ENCODE measurements around the gene TRIM71. TPM values are rescaled to one million over a fixed set of nuclear protein-coding genes. Genes with fewer than 3 reads are reported as not detected.
"Not testable (repeated sequence)": the region's sequence is repeated elsewhere in the genome, so short reads cannot be mapped to it uniquely, and the experiment has no call there.

Gene TRIM71
- total and polyA plus RNA-seq, 3 experiments from 2014 or later = 0.02 to 0.07 TPM; not detected in 1

DNA sequence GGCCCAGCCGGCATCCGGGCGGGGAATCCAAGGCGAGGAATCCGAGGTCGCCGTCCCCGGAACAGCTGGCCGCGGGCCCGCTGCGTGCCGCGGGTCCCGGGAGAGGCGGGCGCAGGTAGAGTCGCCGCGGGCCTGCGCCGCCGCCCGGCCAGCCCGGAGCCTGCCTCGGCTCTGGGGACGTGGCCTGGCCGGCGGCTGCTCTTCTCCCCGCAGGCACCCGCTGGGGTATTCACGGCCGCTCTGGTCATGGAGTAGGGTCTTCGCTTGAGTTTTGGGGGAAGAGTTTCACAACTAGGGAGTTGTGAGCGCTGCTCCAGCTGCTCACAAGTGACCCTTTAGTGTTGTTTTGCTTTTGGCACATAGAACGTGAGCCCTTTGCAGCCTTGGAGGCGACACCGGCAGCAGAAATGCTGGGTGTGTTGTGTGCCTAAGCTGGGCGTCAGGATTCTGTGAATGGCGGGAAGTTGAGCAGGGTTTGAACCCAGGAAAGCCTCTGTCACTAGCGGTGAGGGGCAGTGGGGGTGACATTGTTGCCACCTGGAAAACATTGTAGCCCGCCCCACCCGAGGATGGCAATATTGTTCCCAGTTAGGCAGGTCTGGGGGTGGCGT, 4.0 kb downstream of the TRIM71 start:
- POLR2A ChIA-PET = no interaction called here
- Mint-ChIP-seq H3K4me3 (no peak overlapping the region), H3K36me3 (no peaks in the 10 kb centered on the region), H3K9me3 (no peaks in the 10 kb centered on the region), H3K4me1 (peaks cover 7 to 20% (median 14%) of the 10 kb centered on the region in 3 donors), H3K27me3 (peaks cover 23 to 37% of the 10 kb centered on the region in 2 donors), H3K27ac (no peak overlapping the region)
- no peak overlapping the region for H3K4me3 ChIP-seq (ENCODE audit: low read length)
- CTCF ChIA-PET = no interaction called here
- H3K9me3 ChIP-seq (ENCODE audit: low read length) = no peaks in the 10 kb centered on the region
- H3K27ac ChIP-seq (ENCODE audit: low read depth, low read length) = no peak overlapping the region
- peaks cover 6% of the 10 kb centered on the region for H3K27me3 ChIP-seq (ENCODE audit: insufficient read depth, low read length, poor library complexity, severe bottlenecking)
- DNase-seq = no peak
- no peaks in the 10 kb centered on the region for H3K36me3 ChIP-seq (ENCODE audit: insufficient read depth, low read length)
- H3K4me1 ChIP-seq (ENCODE audit: insufficient read depth, low read length) = no peaks in the 10 kb centered on the region

DNA sequence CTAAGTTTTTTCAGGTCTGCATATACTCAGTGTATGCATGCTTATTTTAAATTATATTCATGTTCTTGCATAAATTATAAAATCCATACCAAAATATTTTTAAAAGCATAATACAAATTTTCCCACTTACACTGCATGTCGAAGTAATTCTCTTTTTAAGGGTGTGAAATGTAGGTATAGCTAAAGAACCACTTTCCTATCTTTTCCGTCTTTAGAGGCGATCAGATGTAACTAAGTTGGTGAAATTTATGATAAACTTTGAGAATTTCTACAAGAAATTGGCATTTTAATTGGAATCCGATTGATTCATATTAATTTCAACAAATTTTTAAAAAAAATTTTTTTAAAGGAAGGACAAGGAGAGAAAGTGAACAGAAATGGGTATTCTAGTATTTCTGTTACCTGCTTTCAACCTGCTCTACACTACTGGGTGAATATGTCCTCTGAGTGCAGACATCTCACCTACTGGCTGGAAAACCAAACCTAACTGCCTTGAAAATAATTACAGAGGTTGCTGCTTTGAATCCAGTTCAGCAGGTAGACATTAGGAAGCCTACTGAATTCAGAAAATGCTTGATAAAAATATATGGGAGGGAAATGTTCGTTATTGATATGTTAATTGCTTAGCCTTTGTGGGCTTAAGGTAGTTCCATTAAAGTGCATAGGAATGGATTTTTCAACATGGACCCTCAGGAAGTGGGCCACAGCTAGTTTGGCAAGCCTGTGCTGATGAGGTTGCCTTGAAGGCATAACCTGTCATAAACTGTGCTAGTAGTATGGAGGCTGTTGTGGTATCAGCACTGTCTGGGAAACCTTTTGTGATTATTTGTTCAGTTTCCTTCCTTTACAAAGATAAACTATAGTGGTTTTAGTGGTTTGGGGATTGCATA, 5.1 kb downstream of the TRIM71 start:
- ChIA-PET CTCF (no interaction called here), POLR2A (interaction anchor here (0.6 kb wide), 1 partner anchor 1732 kb away, joined by 3 read pairs; no protein-coding TSS in a partner anchor)
- no peak for DNase-seq
- no peaks in the 10 kb centered on the region for H3K36me3 Mint-ChIP-seq
- Histone ChIP-seq H3K9me3 (ENCODE audit: low read length) (no peaks in the 10 kb centered on the region), H3K36me3 (ENCODE audit: insufficient read depth, low read length) (no peaks in the 10 kb centered on the region), H3K4me3 (ENCODE audit: low read length) (no peak overlapping the region), H3K4me1 (ENCODE audit: insufficient read depth, low read length) (no peaks in the 10 kb centered on the region), H3K27ac (ENCODE audit: low read depth, low read length) (no peak overlapping the region), H3K27me3 (ENCODE audit: insufficient read depth, low read length, poor library complexity, severe bottlenecking) (peaks cover 6% of the 10 kb centered on the region)
- no peaks in the 10 kb centered on the region for H3K9me3 Mint-ChIP-seq
- peaks cover 22 to 37% of the 10 kb centered on the region in 2 donors for H3K27me3 Mint-ChIP-seq
- peaks cover 7 to 12% (median 9%) of the 10 kb centered on the region in 3 donors for H3K4me1 Mint-ChIP-seq
- no peak overlapping the region for H3K4me3 Mint-ChIP-seq
- H3K27ac Mint-ChIP-seq = peak overlapping the region in 1 of 8 donors; percentile 36

DNA sequence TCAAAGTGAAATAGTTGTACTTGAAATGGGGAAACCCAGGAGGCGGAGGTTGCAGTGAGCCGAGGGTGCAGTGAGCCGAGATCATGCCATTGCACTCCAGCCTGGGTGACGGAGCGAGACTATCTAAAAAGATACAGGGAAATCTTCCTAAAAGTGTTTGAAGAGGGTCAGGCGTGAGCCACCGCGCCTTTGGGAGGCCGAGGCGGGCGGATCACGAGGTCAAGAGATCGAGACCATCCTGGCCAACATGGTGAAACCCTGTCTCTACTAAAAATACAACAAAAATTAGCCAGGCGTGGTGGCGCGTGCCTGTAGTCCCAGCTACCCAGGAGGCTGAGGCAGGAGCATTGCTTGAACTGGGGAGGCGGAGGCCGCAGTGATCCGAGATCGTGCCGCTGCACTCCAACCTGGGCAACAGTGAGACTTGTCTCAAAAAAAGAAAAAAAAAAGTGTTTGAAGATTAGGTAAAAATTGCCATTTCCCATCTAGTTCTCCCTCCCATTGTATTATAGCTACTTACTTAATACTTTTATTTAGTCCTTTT, 5.9 kb downstream of the TRIM71 start:
- H3K36me3 Mint-ChIP-seq; H3K4me3 ChIP-seq (ENCODE audit: low read length); H3K9me3 ChIP-seq (ENCODE audit: low read length); CTCF ChIA-PET; H3K4me3 Mint-ChIP-seq; H3K4me1 ChIP-seq (ENCODE audit: insufficient read depth, low read length); DNase-seq; H3K36me3 ChIP-seq (ENCODE audit: insufficient read depth, low read length); H3K9me3 Mint-ChIP-seq; H3K27ac ChIP-seq (ENCODE audit: low read depth, low read length); H3K4me1 Mint-ChIP-seq; H3K27ac Mint-ChIP-seq; H3K27me3 ChIP-seq (ENCODE audit: insufficient read depth, low read length, poor library complexity, severe bottlenecking): not testable (repeated sequence)
- peaks cover 22 to 40% of the 10 kb centered on the region in 2 donors for H3K27me3 Mint-ChIP-seq
- POLR2A ChIA-PET = interaction anchor here (0.6 kb wide), 1 partner anchor 1731 kb away, joined by 3 read pairs; no protein-coding TSS in a partner anchor

DNA sequence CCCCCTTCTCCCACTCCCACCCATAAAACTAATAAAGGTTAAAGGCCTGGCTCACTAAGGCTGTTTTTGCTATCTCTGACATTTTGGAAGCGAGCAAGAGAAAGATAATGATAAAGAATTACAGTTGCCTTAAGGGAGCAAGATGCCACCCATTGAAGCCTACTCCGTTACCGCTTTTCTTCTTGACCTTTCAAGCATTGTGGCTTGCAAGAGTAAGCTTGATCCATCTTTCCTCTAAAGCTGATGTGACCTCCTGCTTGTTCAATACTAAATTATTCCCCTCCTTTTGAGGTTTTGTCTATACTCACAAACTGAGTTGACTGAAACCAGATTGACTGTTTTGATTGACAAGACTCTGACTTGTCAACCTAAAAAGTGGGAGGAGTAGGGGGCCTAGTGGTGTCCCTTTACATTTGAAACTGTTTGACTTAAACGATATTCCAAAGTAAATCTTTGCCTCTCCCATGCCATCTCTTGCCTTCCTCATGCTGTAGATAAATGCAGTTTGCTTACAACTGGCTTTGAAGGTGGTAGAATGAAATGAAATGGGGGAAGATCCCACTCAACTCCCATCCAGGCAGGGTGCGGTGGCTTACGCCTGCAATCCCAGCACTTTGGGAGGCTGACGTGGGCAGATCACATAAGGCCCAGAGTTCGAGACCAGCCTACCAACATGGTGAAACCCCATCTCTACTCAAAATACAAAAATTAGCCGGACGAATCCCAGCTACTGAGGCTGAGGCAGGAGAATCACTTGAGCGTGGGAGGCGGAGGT, 8.0 kb downstream of the TRIM71 start:
- no peaks in the 10 kb centered on the region for H3K27me3 ChIP-seq (ENCODE audit: insufficient read depth, low read length, poor library complexity, severe bottlenecking)
- H3K27ac ChIP-seq (ENCODE audit: low read depth, low read length) = no peak overlapping the region
- Mint-ChIP-seq H3K9me3 (no peaks in the 10 kb centered on the region), H3K4me1 (no peaks in the 10 kb centered on the region), H3K27me3 (peaks cover 14 to 28% of the 10 kb centered on the region in 2 donors), H3K4me3 (no peak overlapping the region), H3K36me3 (no peaks in the 10 kb centered on the region), H3K27ac (no peak overlapping the region)
- no peaks in the 10 kb centered on the region for H3K4me1 ChIP-seq (ENCODE audit: insufficient read depth, low read length)
- H3K36me3 ChIP-seq (ENCODE audit: insufficient read depth, low read length) = no peaks in the 10 kb centered on the region
- ChIA-PET CTCF (no interaction called here), POLR2A (no interaction called here)
- H3K9me3 ChIP-seq (ENCODE audit: low read length) = no peaks in the 10 kb centered on the region
- DNase-seq = no peak
- no peak overlapping the region for H3K4me3 ChIP-seq (ENCODE audit: low read length)

DNA sequence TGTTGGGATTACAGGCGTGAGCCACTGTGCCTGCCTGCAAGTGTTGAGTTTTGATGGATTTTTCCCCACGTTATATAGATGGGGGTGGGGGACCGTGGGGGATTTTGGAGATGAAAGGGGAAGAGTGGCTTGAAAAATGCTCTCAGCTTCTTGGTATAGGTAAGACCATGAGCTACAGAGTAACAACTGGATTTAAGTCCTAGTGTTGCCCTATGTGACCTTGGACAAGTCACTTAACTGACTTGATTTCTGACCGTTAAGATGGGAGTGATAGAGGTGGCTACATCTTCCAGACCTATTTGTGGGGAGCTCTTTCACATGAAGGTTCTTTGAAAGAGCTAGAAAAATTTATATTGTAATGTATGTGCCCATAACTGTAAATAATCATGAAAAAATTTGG, 13.3 kb downstream of the TRIM71 start:
- Mint-ChIP-seq H3K36me3 (no peaks in the 10 kb centered on the region), H3K27ac (no peak overlapping the region), H3K27me3 (peaks cover 11 to 41% of the 10 kb centered on the region in 2 donors), H3K4me1 (no peaks in the 10 kb centered on the region), H3K4me3 (no peak overlapping the region), H3K9me3 (no peaks in the 10 kb centered on the region)
- no peak overlapping the region for H3K4me3 ChIP-seq (ENCODE audit: low read length)
- H3K4me1 ChIP-seq (ENCODE audit: insufficient read depth, low read length) = no peaks in the 10 kb centered on the region
- no peaks in the 10 kb centered on the region for H3K9me3 ChIP-seq (ENCODE audit: low read length)
- H3K27ac ChIP-seq (ENCODE audit: low read depth, low read length) = no peak overlapping the region
- H3K36me3 ChIP-seq (ENCODE audit: insufficient read depth, low read length) = no peaks in the 10 kb centered on the region
- CTCF ChIA-PET = no interaction called here
- POLR2A ChIA-PET = no interaction called here
- H3K27me3 ChIP-seq (ENCODE audit: insufficient read depth, low read length, poor library complexity, severe bottlenecking) = no peaks in the 10 kb centered on the region
- no peak for DNase-seq

DNA sequence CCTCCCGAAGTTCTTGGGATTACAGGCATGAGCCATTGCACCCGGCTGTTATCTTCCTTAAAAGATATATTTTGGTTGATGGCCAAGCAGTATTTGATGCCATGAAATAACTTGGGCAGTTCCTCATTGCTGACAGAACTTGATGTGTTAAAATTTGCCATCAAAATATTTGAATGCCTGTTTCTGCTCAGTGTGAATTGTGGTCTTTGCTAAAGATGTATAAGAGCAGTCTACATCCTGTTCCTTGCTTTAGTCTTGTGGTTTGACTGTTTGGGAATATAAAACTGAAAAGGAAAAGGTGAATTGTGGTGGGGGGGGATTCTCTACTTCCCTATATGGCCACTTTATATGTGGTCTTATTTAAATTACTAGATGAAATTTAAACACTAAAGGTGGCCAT, 14.0 kb downstream of the TRIM71 start:
- H3K9me3 ChIP-seq (ENCODE audit: low read length) = no peaks in the 10 kb centered on the region
- H3K4me3 ChIP-seq (ENCODE audit: low read length) = no peak overlapping the region
- Mint-ChIP-seq H3K4me1 (no peaks in the 10 kb centered on the region), H3K27ac (no peak overlapping the region), H3K4me3 (no peak overlapping the region), H3K9me3 (no peaks in the 10 kb centered on the region), H3K27me3 (peaks cover 11 to 43% of the 10 kb centered on the region in 2 donors), H3K36me3 (no peaks in the 10 kb centered on the region)
- H3K27me3 ChIP-seq (ENCODE audit: insufficient read depth, low read length, poor library complexity, severe bottlenecking) = no peaks in the 10 kb centered on the region
- CTCF ChIA-PET = no interaction called here
- H3K27ac ChIP-seq (ENCODE audit: low read depth, low read length) = no peak overlapping the region
- no peaks in the 10 kb centered on the region for H3K4me1 ChIP-seq (ENCODE audit: insufficient read depth, low read length)
- POLR2A ChIA-PET = no interaction called here
- no peaks in the 10 kb centered on the region for H3K36me3 ChIP-seq (ENCODE audit: insufficient read depth, low read length)
- DNase-seq = no peak

DNA sequence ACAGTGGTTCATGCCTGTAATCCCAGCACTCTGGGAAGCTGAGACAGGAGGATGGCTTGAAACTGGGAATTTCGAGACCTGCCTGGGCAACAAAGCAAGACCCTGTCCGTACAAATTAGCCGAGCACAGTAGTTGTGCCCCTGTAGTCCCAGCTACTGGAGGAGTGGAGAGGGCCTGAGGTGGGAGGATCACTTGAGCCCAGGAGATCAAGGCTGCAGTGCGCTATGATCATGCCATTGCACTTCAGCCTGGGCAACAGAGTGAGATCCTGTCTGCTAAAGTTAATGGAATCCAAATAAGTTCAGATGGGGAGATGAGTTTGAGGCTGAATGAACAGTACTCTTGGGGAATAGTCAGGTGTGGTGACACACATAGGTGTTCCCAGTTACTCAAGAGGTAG, 14.4 kb downstream of the TRIM71 start:
- Histone ChIP-seq H3K9me3 (ENCODE audit: low read length) (no peaks in the 10 kb centered on the region), H3K4me1 (ENCODE audit: insufficient read depth, low read length) (no peaks in the 10 kb centered on the region), H3K27me3 (ENCODE audit: insufficient read depth, low read length, poor library complexity, severe bottlenecking) (no peaks in the 10 kb centered on the region), H3K4me3 (ENCODE audit: low read length) (no peak overlapping the region), H3K36me3 (ENCODE audit: insufficient read depth, low read length) (no peaks in the 10 kb centered on the region), H3K27ac (ENCODE audit: low read depth, low read length) (no peak overlapping the region)
- no peak overlapping the region for H3K27ac Mint-ChIP-seq
- no peaks in the 10 kb centered on the region for H3K4me1 Mint-ChIP-seq
- CTCF ChIA-PET = no interaction called here
- H3K4me3 Mint-ChIP-seq = no peak overlapping the region
- H3K27me3 Mint-ChIP-seq = peaks cover 10 to 43% of the 10 kb centered on the region in 2 donors
- POLR2A ChIA-PET = no interaction called here
- no peaks in the 10 kb centered on the region for H3K9me3 Mint-ChIP-seq
- no peak for DNase-seq
- H3K36me3 Mint-ChIP-seq = no peaks in the 10 kb centered on the region

DNA sequence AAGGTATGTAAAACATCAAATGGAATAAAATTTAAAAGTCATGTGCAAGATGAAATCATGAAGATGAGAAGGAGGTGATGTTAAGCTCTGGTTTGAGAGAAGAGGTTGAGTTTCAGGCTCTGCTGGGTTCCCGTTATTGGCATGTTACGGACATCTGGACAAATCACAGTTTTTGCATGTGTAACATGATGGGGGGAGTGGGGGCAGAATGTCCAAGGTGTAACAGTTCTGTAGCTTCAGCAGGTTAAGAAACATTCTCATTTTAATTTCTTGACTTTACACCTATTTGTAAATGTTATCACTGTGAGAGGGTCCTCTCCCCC, 17.2 kb downstream of the TRIM71 start:
- Histone ChIP-seq H3K27ac (ENCODE audit: low read depth, low read length) (no peak overlapping the region), H3K36me3 (ENCODE audit: insufficient read depth, low read length) (no peaks in the 10 kb centered on the region), H3K9me3 (ENCODE audit: low read length) (no peaks in the 10 kb centered on the region), H3K4me1 (ENCODE audit: insufficient read depth, low read length) (no peaks in the 10 kb centered on the region), H3K27me3 (ENCODE audit: insufficient read depth, low read length, poor library complexity, severe bottlenecking) (no peaks in the 10 kb centered on the region), H3K4me3 (ENCODE audit: low read length) (no peak overlapping the region)
- CTCF ChIA-PET = no interaction called here
- no peak overlapping the region for H3K4me3 Mint-ChIP-seq
- no peaks in the 10 kb centered on the region for H3K36me3 Mint-ChIP-seq
- DNase-seq = no peak
- no peak overlapping the region for H3K27ac Mint-ChIP-seq
- peaks cover 5 to 43% of the 10 kb centered on the region in 2 donors for H3K27me3 Mint-ChIP-seq
- POLR2A ChIA-PET = no interaction called here
- no peaks in the 10 kb centered on the region for H3K4me1 Mint-ChIP-seq
- no peaks in the 10 kb centered on the region for H3K9me3 Mint-ChIP-seq
